OCI-LY1 (cell line): Measurements from ENCODE around the gene UFD1.

Source experiments
- EZH2 ChIP-seq: fragments of 200-600 bp; sonication (generic), shearing (Covaris generic); IDR thresholded peaks from 2 replicates; pipeline ENCODE4 v1.8.0; 2017; ENCODE audit warnings: borderline replicate concordance, mixed run types, mild to moderate bottlenecking, antibody characterized with exemption, low read length, moderate library complexity, mixed read lengths
- TF ChIP-seq, protein P1 (sequence below): fragments of 200-600 bp; sonication (generic), shearing (Covaris generic); IDR thresholded peaks from 2 replicates; pipeline ENCODE4 v1.5.1; 2017; ENCODE audit warnings: mild to moderate bottlenecking, antibody characterized with exemption, low read length, moderate library complexity, mixed read lengths

DNA sequence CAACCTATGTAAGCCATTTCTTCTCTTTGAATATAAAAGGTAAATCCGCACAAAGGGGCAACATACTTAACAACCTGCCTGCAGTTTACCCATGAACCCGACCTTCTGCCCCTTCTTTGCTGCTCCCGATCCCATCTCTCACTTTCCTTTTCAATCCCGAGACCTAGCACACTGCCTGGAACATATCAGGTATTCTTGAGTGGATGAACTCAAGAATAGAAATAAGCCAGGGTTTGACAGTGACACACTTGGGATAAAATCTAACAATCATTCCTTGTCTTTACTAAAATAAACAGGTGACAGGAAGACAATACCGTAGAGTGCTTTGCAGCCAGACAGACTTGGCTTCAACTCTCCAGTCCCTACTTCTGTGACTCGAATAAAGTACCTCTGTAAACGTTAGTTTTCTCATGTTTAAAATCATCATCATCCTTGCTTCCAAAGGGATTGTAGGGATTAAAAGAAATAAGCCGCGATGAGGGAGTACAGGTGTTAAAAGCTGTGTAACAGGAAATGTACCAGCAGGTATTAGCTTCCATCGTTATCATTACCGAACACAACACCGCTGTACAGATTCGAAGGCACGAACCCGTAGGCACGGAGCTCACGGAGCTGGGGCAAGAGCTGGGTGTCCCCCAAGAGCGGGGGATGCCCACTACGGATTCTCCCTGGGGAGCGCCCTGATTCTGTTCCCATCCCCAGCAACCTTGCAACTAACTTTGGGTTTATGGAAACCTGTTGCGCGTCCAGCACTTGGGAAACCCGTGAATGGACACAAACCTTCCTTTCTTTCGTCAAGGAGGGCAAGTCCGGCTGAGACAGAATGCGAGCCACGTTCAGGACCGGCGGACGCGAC lies 720 bp downstream of the UFD1 start:
- no peak for TF ChIP-seq EZH2
- TF ChIP-seq, protein P1, sequence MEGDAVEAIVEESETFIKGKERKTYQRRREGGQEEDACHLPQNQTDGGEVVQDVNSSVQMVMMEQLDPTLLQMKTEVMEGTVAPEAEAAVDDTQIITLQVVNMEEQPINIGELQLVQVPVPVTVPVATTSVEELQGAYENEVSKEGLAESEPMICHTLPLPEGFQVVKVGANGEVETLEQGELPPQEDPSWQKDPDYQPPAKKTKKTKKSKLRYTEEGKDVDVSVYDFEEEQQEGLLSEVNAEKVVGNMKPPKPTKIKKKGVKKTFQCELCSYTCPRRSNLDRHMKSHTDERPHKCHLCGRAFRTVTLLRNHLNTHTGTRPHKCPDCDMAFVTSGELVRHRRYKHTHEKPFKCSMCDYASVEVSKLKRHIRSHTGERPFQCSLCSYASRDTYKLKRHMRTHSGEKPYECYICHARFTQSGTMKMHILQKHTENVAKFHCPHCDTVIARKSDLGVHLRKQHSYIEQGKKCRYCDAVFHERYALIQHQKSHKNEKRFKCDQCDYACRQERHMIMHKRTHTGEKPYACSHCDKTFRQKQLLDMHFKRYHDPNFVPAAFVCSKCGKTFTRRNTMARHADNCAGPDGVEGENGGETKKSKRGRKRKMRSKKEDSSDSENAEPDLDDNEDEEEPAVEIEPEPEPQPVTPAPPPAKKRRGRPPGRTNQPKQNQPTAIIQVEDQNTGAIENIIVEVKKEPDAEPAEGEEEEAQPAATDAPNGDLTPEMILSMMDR = no peak
